Upper lobe of left lung (tissue), 4 donors: ENCODE measurements around the gene NME7.

ENCODE experiments used
- EP300 ChIP-seq, 4 donors: sonication (generic); formaldehyde crosslinking; IDR thresholded peaks; one replicate each; pipeline ENCODE4 v1.5.1; 2017; ENCODE audit warnings: antibody characterized with exemption in 4 of 4, control low read depth in 2 of 4
- POLR2A ChIP-seq, 4 donors: fragments of 450-650 bp; IDR thresholded peaks; one replicate each; pipeline ENCODE4 v1.5.1; 2016 to 2017; ENCODE audit warnings: antibody characterized with exemption in 4 of 4, mild to moderate bottlenecking in 2 of 4
- POLR2AphosphoS5 ChIP-seq, 2 donors: sonication (generic); formaldehyde crosslinking; IDR thresholded peaks; one replicate each; pipeline ENCODE4 v1.5.1; 2017; ENCODE audit warnings: antibody characterized with exemption in 2 of 2
- TF ChIP-seq, protein P1 (sequence below), 6 experiments: fragments of 450-650 bp in 4 of 6; fragments of 200-600 bp in 2 of 6; sonication (generic) in 2 of 6; IDR thresholded peaks; one replicate each; pipeline ENCODE4 v1.5.1; 2016 to 2019; ENCODE audit warnings: antibody characterized with exemption in 6 of 6

GRCh38 chr1:169122976-169123375, 244.6 kb downstream of the NME7 start:
- no peak for TF ChIP-seq POLR2AphosphoS5 (IDR thresholded peaks at IDR 0.05)
- TF ChIP-seq, protein P1, sequence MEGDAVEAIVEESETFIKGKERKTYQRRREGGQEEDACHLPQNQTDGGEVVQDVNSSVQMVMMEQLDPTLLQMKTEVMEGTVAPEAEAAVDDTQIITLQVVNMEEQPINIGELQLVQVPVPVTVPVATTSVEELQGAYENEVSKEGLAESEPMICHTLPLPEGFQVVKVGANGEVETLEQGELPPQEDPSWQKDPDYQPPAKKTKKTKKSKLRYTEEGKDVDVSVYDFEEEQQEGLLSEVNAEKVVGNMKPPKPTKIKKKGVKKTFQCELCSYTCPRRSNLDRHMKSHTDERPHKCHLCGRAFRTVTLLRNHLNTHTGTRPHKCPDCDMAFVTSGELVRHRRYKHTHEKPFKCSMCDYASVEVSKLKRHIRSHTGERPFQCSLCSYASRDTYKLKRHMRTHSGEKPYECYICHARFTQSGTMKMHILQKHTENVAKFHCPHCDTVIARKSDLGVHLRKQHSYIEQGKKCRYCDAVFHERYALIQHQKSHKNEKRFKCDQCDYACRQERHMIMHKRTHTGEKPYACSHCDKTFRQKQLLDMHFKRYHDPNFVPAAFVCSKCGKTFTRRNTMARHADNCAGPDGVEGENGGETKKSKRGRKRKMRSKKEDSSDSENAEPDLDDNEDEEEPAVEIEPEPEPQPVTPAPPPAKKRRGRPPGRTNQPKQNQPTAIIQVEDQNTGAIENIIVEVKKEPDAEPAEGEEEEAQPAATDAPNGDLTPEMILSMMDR (IDR thresholded peaks at IDR 0.05): no peak
- TF ChIP-seq EP300 (IDR thresholded peaks at IDR 0.05): no peak
- TF ChIP-seq POLR2A (IDR thresholded peaks at IDR 0.05): no peak
